Panc1 (cell line): ENCODE data around the gene SCUBE3.

Source experiments
- POLR2AphosphoS5 ChIP-seq: IDR thresholded peaks from 2 replicates; pipeline ENCODE4 v1.6.1; 2012; ENCODE audit warnings: mild to moderate bottlenecking, low read depth, low read length, moderate library complexity
- REST ChIP-seq, 2 experiments: IDR thresholded peaks; 2 replicates each; pipeline ENCODE4 v1.6.1; 2011 to 2012; ENCODE audit warnings: low read depth in 2 of 2, control low read depth in 1 of 2, low read length in 1 of 2, mild to moderate bottlenecking in 1 of 2, moderate library complexity in 1 of 2; ENCODE audit not compliant: insufficient read depth in 1 of 2
- TCF7L2 ChIP-seq: IDR thresholded peaks from 2 replicates; pipeline ENCODE4 v1.6.1; 2011; ENCODE audit warnings: mild to moderate bottlenecking, low read depth, low read length, inconsistent platforms
- TF ChIP-seq, protein P1 (sequence below): fragments of 450-650 bp; IDR thresholded peaks from 2 replicates; pipeline ENCODE4 v1.5.1; 2017; ENCODE audit warnings: mild to moderate bottlenecking

DNA sequence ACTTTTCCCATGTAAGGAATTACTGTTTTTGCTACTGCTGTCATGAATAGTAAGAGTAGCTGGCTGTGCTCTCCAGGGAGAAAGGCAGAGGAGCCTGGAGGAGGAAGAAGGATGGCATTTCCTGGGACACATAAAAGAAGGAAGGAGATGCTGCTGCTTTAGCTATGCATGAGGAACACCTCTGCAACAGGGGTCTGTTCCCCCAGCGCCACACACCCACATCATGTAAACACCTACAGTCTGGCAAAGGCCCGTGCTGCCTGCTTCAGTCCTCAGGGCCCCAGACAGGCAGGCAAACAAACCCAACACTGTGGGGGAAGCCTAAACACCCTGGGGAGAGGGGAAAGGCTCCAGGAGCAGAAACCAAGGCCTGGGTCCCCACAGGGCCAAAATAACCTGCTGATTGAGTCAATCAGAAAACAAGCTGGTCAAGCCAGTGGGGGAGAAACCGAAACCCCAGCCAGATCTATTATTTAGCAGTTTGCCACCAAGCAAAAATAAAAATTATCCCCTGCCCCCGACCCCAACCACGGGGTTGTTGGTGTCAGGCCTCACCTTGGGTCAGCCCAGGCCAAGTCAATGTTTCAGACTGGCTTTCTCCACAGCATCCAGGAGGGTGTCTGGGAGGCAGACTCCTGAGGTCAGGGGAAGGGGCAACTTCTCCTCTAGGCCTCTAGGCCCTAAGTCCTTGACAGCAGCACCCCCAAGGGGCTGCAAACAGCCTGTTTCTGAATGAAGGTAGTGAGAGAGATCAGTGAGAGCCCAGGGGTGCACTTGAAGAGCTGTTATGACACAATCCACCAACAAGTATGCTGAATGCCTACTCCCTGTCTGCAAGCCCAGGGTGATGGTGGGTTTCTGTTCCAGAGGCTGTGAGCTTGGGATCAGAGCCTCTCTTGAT is 34.6 kb upstream of the SCUBE3 start:
- TF ChIP-seq, protein P1, sequence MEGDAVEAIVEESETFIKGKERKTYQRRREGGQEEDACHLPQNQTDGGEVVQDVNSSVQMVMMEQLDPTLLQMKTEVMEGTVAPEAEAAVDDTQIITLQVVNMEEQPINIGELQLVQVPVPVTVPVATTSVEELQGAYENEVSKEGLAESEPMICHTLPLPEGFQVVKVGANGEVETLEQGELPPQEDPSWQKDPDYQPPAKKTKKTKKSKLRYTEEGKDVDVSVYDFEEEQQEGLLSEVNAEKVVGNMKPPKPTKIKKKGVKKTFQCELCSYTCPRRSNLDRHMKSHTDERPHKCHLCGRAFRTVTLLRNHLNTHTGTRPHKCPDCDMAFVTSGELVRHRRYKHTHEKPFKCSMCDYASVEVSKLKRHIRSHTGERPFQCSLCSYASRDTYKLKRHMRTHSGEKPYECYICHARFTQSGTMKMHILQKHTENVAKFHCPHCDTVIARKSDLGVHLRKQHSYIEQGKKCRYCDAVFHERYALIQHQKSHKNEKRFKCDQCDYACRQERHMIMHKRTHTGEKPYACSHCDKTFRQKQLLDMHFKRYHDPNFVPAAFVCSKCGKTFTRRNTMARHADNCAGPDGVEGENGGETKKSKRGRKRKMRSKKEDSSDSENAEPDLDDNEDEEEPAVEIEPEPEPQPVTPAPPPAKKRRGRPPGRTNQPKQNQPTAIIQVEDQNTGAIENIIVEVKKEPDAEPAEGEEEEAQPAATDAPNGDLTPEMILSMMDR: no peak
- TF ChIP-seq POLR2AphosphoS5 (no peak), REST (IDR thresholded peaks at IDR 0.05; ENCODE audit: insufficient read depth in 1 of 2, low read depth in 2 of 2, low read length in 1 of 2) (no peak), TCF7L2 (no peak)
